ENCODE measurements around the gene GALNT18. TPM values are rescaled to one million over a fixed set of nuclear protein-coding genes. Genes with fewer than 3 reads are reported as not detected.

The GALNT18 gene
- total and polyA plus RNA-seq, 2 donors (not counting 3 experiments of a cell fraction or from before 2014, with no cell fraction given) = 0.17 to 0.18 TPM

GRCh38 chr11:11384829-11385228 is 237.0 kb downstream of the GALNT18 start:
- POLR2A ChIA-PET = no interaction called here

GRCh38 chr11:11383995-11384394 is 237.8 kb downstream of the GALNT18 start:
- intact Hi-C loops (cut with micrococcal nuclease) (no loop called here), dilution Hi-C loops (cut with MboI; ENCODE audit: extremely low pct_ligation_motif_present, low sequenced_read_pairs) (no loop called here)
- POLR2A ChIA-PET = no interaction called here

More at GRCh38 chr11:11384829-11385228, 237.0 kb downstream of the GALNT18 start:
- H3K36me3 ChIP-seq (ENCODE audit: control insufficient read depth in 2 of 2, extremely low read depth in 1 of 2, insufficient read depth in 2 of 2, low read length in 2 of 2) = no peaks in the 10 kb centered on the region
- BruUV-seq (replicated peaks) = no TSS peak
- no peak overlapping the region for H3K4me3 ChIP-seq (replicated peaks in 1 of 3; ENCODE audit: insufficient read depth in 1 of 3, low read depth in 1 of 3, low read length in 3 of 3)
- peaks cover 2% of the 10 kb centered on the region for H3K4me1 ChIP-seq (ENCODE audit: control insufficient read depth, extremely low read depth, insufficient read depth, low read length)
- DNase-seq (ENCODE audit: low read depth, low spot score) (no peak), FAIRE-seq (no peak)
- H3K4me2 ChIP-seq (ENCODE audit: insufficient read depth, low read length) = no peak overlapping the region
- intact Hi-C loops (cut with micrococcal nuclease) = no loop called here
- no peak overlapping the region for H3K9ac ChIP-seq (replicated peaks; ENCODE audit: extremely low read depth, insufficient read depth, low read length)
- H3K9me1 ChIP-seq (replicated peaks; ENCODE audit: control insufficient read depth, extremely low read depth, insufficient read depth, low read length) = no peaks in the 10 kb centered on the region
- H4K20me1 ChIP-seq (replicated peaks; ENCODE audit: control insufficient read depth, extremely low read depth, insufficient read depth, low read length) = no peaks in the 10 kb centered on the region
- dilution Hi-C loops (cut with MboI; ENCODE audit: extremely low pct_ligation_motif_present, low sequenced_read_pairs) = no loop called here
- H2AFZ ChIP-seq (ENCODE audit: low read depth, low read length) = no peak overlapping the region
- H3K27ac ChIP-seq (ENCODE audit: insufficient read depth, low read depth, low read length) = no peak overlapping the region
- H3K79me2 ChIP-seq (ENCODE audit: control insufficient read depth, insufficient read depth, low read length) = no peaks in the 10 kb centered on the region
- TF ChIP-seq EZH2 (IDR thresholded peaks at IDR 0.05; ENCODE audit: borderline replicate concordance, low read depth, low read length, severe bottlenecking) (no peak), FOS (IDR thresholded peaks at IDR 0.05; ENCODE audit: borderline replicate concordance, insufficient read depth, low read length) (no peak), POLR2AphosphoS5 (IDR thresholded peaks at IDR 0.05; ENCODE audit: insufficient read depth, low read depth, low read length) (no peak), JUN (IDR thresholded peaks at IDR 0.05; ENCODE audit: borderline replicate concordance, insufficient read depth, insufficient read length, low read depth) (no peak)
- no peaks in the 10 kb centered on the region for H3K27me3 ChIP-seq (ENCODE audit: control insufficient read depth in 2 of 2, insufficient read depth in 2 of 2, low read length in 2 of 2)
- CTCF ChIA-PET = no interaction called here
- H3K9me3 ChIP-seq (replicated peaks; ENCODE audit: control insufficient read depth, insufficient read depth, low read length) = no peaks in the 10 kb centered on the region

More at GRCh38 chr11:11383995-11384394, 237.8 kb downstream of the GALNT18 start:
- no peak for DNase-seq (ENCODE audit: low read depth, low spot score)
- no peak overlapping the region for H3K27ac ChIP-seq (ENCODE audit: insufficient read depth, low read depth, low read length)
- H3K36me3 ChIP-seq (ENCODE audit: control insufficient read depth in 2 of 2, extremely low read depth in 1 of 2, insufficient read depth in 2 of 2, low read length in 2 of 2) = no peaks in the 10 kb centered on the region
- no peaks in the 10 kb centered on the region for H3K9me3 ChIP-seq (replicated peaks; ENCODE audit: control insufficient read depth, insufficient read depth, low read length)
- no peak overlapping the region for H3K4me3 ChIP-seq (replicated peaks in 1 of 3; ENCODE audit: insufficient read depth in 1 of 3, low read depth in 1 of 3, low read length in 3 of 3)
- H3K9me1 ChIP-seq (replicated peaks; ENCODE audit: control insufficient read depth, extremely low read depth, insufficient read depth, low read length) = no peaks in the 10 kb centered on the region
- no peak overlapping the region for H3K9ac ChIP-seq (replicated peaks; ENCODE audit: extremely low read depth, insufficient read depth, low read length)
- peaks cover under 1% of the 10 kb centered on the region for H3K4me1 ChIP-seq (ENCODE audit: control insufficient read depth, extremely low read depth, insufficient read depth, low read length)
- CTCF ChIA-PET = no interaction called here
- FAIRE-seq = no peak
- no peak for TF ChIP-seq EZH2 (IDR thresholded peaks at IDR 0.05; ENCODE audit: borderline replicate concordance, low read depth, low read length, severe bottlenecking)
- TF ChIP-seq POLR2A (IDR thresholded peaks at IDR 0.05; ENCODE audit: low read depth, low read length) = no peak
- TF ChIP-seq FOS (IDR thresholded peaks at IDR 0.05; ENCODE audit: borderline replicate concordance, insufficient read depth, low read length) = no peak
- no peak for TF ChIP-seq MAX (IDR thresholded peaks at IDR 0.05; ENCODE audit: insufficient read depth, insufficient read length)
- TF ChIP-seq JUN (IDR thresholded peaks at IDR 0.05; ENCODE audit: borderline replicate concordance, insufficient read depth, insufficient read length, low read depth) = no peak
- TF ChIP-seq CTCF (IDR thresholded peaks at IDR 0.05; ENCODE audit: extremely low read depth in 1 of 2, insufficient read depth in 1 of 2, low read depth in 1 of 2, low read length in 2 of 2) = no peak
- TF ChIP-seq GATA2 (IDR thresholded peaks at IDR 0.05; ENCODE audit: insufficient read depth, insufficient read length, low read depth, low read length) = no peak
- no peak for TF ChIP-seq MYC (IDR thresholded peaks at IDR 0.05; ENCODE audit: low read depth, low read length)
- TF ChIP-seq POLR2AphosphoS5 (IDR thresholded peaks at IDR 0.05; ENCODE audit: insufficient read depth, low read depth, low read length) = no peak
- no TSS peak for BruUV-seq (replicated peaks)
- no peaks in the 10 kb centered on the region for H4K20me1 ChIP-seq (replicated peaks; ENCODE audit: control insufficient read depth, extremely low read depth, insufficient read depth, low read length)
- H3K4me2 ChIP-seq (ENCODE audit: insufficient read depth, low read length) = no peak overlapping the region
- H3K79me2 ChIP-seq (ENCODE audit: control insufficient read depth, insufficient read depth, low read length) = no peaks in the 10 kb centered on the region
- no peaks in the 10 kb centered on the region for H3K27me3 ChIP-seq (ENCODE audit: control insufficient read depth in 2 of 2, insufficient read depth in 2 of 2, low read length in 2 of 2)
- no peak overlapping the region for H2AFZ ChIP-seq (ENCODE audit: low read depth, low read length)

All from endothelial cell of umbilical vein (primary cell).